Left lung (tissue), 10 donors: ENCODE results near the gene ANGPTL8. TPM values are rescaled to one million over a fixed set of nuclear protein-coding genes. Genes with fewer than 3 reads are reported as not detected.

Source experiments
- ATAC-seq: fragments of 200-7000 bp; cut with Tn5 transposase; one replicate; pipeline ENCODE4 v1.9.1; 2020; ENCODE audit warnings: moderate library complexity
- DNase-seq, 4 donors: peaks; one replicate each; pipeline ENCODE4 v3.0.0-alpha.2; 2013 to 2020
- H3K27ac ChIP-seq, 2 donors: fragments of 200-600 bp; sonication (generic) in 1 of 2; one replicate each; pipeline versions ENCODE4 v1.5.0 to v1.8.0; 2020 to 2021
- H3K27me3 ChIP-seq, 2 donors: fragments of 200-600 bp; sonication (generic) in 1 of 2; one replicate each; pipeline versions ENCODE4 v1.5.0 to v1.8.0; 2020 to 2021
- H3K36me3 ChIP-seq, 2 donors: fragments of 200-600 bp; sonication (generic) in 1 of 2; one replicate each; pipeline versions ENCODE4 v1.5.0 to v1.8.0; 2020 to 2021
- H3K4me1 ChIP-seq, 2 donors: fragments of 200-600 bp; one replicate each; pipeline ENCODE4 v1.8.0; 2021
- H3K4me3 ChIP-seq, 2 donors: fragments of 200-600 bp; sonication (generic) in 1 of 2; one replicate each; pipeline versions ENCODE4 v1.5.0 to v1.8.0; 2020 to 2021; ENCODE audit warnings: mild to moderate bottlenecking in 1 of 2
- H3K9me3 ChIP-seq, 2 donors: fragments of 200-600 bp; sonication (generic) in 1 of 2; one replicate each; pipeline versions ENCODE4 v1.5.0 to v1.8.0; 2020 to 2021
- CTCF ChIP-seq, 2 donors: fragments of 200-600 bp; sonication (generic) in 1 of 2; IDR thresholded peaks; one replicate each; pipeline versions ENCODE4 v1.5.0 to v1.8.0; 2021; ENCODE audit warnings: antibody characterized with exemption in 2 of 2
- intact Hi-C, 2 donors: fragments of 100-400 bp; cut with DNase I; formaldehyde crosslinking; loops; one replicate each; pipeline versions ENCODE4 v1.11.2 to v1.14.2; 2022
- polyA plus RNA-seq, 6 donors: library from polyadenylated mRNA; unstranded; fragments of 120-200 nt; gene quantifications; one replicate each; pipeline ENCODE4 v1.2.1, GENCODE V29; 2013; ENCODE audit not compliant: insufficient read length in 6 of 6
- total RNA-seq, 2 donors: library from RNA; stranded (reverse); fragmentation: NEBNext Ultra II Directional; extraction: Animal tissue kit (Norgen Biotek cat#: 25700); gene quantifications; one replicate each; pipeline ENCODE4 v1.2.1, GENCODE V29; 2021
- donor health status: DM: no; HTN: yes; CAD: no.
- donor health status: DM: no; HTN: no; CAD: no.

The ANGPTL8 gene
- total and polyA plus RNA-seq, 8 donors = 0.49 to 1.3 (median 1.0) TPM; not detected in 2

- Histone ChIP-seq H3K4me1 (no peaks in the 10 kb centered on the region), H3K4me3 (no peak overlapping the region), H3K27me3 (no peaks in the 10 kb centered on the region), H3K36me3 (peaks cover 0 to 68% of the 10 kb centered on the region in 2 donors), H3K27ac (no peak overlapping the region), H3K9me3 (no peaks in the 10 kb centered on the region)
- no peak for TF ChIP-seq CTCF (IDR thresholded peaks at IDR 0.05)
- DNase-seq = no peak
- intact Hi-C loops = no loop called here
- ATAC-seq = no peak
These were observed 25.0 kb upstream of the ANGPTL8 start for GRCh38 chr19:11214387-11214786.

GRCh38 chr19:11221082-11221598 is 18.3 kb upstream of the ANGPTL8 start:
- Histone ChIP-seq H3K27ac (no peak overlapping the region), H3K4me3 (no peak overlapping the region), H3K36me3 (peaks cover 0 to 81% of the 10 kb centered on the region in 2 donors), H3K9me3 (peaks cover 0 to 8% of the 10 kb centered on the region in 2 donors), H3K27me3 (no peaks in the 10 kb centered on the region), H3K4me1 (no peaks in the 10 kb centered on the region)
- intact Hi-C loops = no loop called here
- ATAC-seq = no peak
- DNase-seq = no peak
- no peak for TF ChIP-seq CTCF (IDR thresholded peaks at IDR 0.05)

GRCh38 chr19:11223200-11223599 is 16.2 kb upstream of the ANGPTL8 start:
- Histone ChIP-seq H3K9me3 (peaks cover 0 to 8% of the 10 kb centered on the region in 2 donors), H3K27ac (no peak overlapping the region), H3K4me1 (no peaks in the 10 kb centered on the region), H3K4me3 (no peak overlapping the region), H3K27me3 (no peaks in the 10 kb centered on the region), H3K36me3 (peaks cover 0 to 74% of the 10 kb centered on the region in 2 donors)
- no peak for TF ChIP-seq CTCF (IDR thresholded peaks at IDR 0.05)
- no peak for DNase-seq
- ATAC-seq = no peak
- intact Hi-C loops = no loop called here

- no peak for ATAC-seq
- Histone ChIP-seq H3K27me3 (no peaks in the 10 kb centered on the region), H3K4me1 (no peaks in the 10 kb centered on the region), H3K4me3 (no peak overlapping the region), H3K36me3 (peaks cover 0 to 69% of the 10 kb centered on the region in 2 donors), H3K9me3 (peaks cover 0 to 8% of the 10 kb centered on the region in 2 donors), H3K27ac (no peak overlapping the region)
- no peak for TF ChIP-seq CTCF (IDR thresholded peaks at IDR 0.05)
- no peak for DNase-seq
- intact Hi-C loops = no loop called here
These were observed 15.0 kb upstream of the ANGPTL8 start for GRCh38 chr19:11224429-11224828.

GRCh38 chr19:11225172-11225571 is 14.2 kb upstream of the ANGPTL8 start:
- Histone ChIP-seq H3K4me3 (no peak overlapping the region), H3K36me3 (peaks cover 0 to 62% of the 10 kb centered on the region in 2 donors), H3K9me3 (peaks cover 0 to 8% of the 10 kb centered on the region in 2 donors), H3K27ac (no peak overlapping the region), H3K27me3 (no peaks in the 10 kb centered on the region), H3K4me1 (no peaks in the 10 kb centered on the region)
- intact Hi-C loops = no loop called here
- ATAC-seq (no peak), DNase-seq (no peak)
- no peak for TF ChIP-seq CTCF (IDR thresholded peaks at IDR 0.05)
